ENCODE measurements around the gene TBC1D17. TPM values are rescaled to one million over a fixed set of nuclear protein-coding genes. Genes with fewer than 3 reads are reported as not detected.
A peak's percentile ranks its signal among the peaks of the same experiment; 100 is the strongest.

Gene TBC1D17
- total RNA-seq, 1 experiment from 2014 or later = 9.8 TPM

- peak; percentile 45 for DNase-seq (ENCODE audit: low read depth)
These were observed 1.6 kb upstream of the TBC1D17 start for GRCh38 chr19:49875857-49876421.

DNA sequence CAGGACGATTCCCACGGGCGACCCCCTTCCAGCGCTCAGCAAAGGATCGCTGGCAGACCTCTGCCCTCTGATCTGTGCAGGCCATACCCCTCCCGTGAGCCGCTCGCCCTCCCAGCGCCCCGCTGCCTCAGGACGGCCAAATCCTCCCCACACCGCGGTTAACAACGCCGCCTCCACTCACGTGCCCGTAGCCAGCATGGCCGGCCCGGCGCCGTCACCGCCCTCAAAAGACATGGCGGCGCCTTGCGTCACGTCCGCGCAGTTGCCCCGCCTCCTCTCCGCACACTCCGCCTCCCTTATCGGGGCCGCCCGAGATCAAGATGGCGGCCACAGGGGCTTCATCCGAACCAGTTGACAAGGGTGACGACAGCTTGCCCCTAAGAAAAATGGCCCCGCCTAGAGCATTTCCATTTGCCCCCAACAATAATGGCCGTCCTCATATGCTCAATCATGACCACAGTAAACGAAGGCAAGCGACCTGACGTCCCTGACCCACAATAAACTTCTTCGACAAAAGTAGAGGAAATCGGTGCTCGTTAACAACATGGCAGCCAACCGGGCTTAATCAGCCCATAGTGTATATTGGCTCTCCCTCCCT lies 981 bp upstream of the TBC1D17 start:
- DNase-seq (ENCODE audit: low read depth) = peak; percentile 97

DNA sequence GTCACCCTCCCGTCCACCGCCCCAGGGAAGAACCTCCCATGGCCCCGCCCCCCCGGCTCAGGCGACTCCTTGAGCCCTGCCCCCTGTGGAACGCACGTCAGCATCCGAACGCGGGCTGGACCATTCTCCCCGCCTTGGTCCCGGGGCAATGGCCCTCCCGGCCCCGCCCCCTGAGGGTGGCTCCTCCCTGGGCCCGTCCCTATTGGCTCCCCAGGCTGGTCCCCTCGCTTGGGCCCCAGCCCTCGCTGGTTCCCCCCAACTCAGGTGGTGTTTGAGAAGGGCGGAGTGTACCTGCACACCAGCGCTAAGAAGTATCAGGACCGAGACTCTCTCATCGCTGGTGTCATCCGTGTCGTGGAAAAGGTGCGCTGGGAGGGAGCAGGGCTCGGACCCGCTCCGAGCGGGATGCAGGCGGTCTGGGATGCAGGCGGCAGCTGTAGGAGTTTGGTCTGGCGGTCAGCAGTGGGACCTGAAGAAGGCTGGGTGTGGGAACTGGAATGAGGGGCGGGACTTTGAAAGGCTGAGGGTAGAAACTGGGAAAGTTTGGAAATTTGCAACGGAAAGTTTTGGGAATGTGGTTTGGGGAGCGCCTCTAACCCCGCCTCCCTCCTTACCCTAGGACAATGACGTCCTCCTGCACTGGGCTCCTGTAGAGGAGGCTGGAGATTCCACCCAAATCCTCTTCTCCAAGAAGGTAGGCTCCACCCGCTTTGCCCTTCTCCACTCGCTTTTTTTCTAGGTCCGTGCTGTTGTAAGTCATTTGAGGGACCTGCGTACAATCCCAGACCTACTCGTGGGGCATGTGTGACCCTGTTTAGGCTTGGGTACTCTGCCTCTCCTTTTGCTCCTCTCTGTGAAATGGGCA lies 609 bp downstream of the TBC1D17 start:
- DNase-seq (ENCODE audit: low read depth) = peak; percentile 92

- DNase-seq (ENCODE audit: low read depth) = no peak
These were observed 1.2 kb downstream of the TBC1D17 start for GRCh38 chr19:49878744-49879070.

DNA sequence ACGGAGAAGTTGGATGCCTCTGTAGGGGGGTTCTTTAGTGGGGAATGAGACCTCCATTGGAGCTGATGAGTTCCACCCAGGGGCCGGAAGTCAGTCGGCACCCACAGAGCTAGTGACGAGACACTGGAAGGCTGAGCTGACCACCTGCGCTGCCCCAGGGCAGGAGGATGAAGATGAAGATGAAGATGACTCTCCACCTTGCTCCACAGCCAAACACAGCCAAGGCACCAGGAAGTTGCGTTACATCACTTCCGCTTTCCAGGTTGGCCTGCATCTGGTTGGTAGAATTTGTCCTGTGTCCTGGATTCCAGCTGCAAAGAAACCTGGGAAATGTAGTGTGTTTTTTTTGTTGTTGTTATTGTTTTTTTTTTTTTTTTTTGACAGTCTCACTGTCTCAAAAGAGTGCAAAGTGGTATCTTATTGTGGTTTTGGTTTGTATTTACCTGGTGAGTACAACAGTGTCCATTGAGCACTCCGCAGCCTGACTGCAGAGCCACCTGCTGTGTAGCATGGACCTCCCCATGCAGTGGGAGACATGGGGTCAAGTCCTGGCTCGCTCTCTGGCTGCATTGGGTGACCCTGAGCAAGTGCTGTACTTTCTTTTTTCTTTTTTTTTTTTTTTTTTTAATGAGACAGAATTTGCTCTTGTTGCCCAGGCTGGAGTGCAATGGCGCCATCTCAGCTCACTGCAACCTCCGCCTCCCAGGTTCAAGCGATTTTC lies 1.9 kb downstream of the TBC1D17 start:
- no peak for DNase-seq (ENCODE audit: low read depth)

- DNase-seq (ENCODE audit: low read depth) = no peak
These were observed 2.8 kb downstream of the TBC1D17 start for GRCh38 chr19:49880162-49880869.

DNA sequence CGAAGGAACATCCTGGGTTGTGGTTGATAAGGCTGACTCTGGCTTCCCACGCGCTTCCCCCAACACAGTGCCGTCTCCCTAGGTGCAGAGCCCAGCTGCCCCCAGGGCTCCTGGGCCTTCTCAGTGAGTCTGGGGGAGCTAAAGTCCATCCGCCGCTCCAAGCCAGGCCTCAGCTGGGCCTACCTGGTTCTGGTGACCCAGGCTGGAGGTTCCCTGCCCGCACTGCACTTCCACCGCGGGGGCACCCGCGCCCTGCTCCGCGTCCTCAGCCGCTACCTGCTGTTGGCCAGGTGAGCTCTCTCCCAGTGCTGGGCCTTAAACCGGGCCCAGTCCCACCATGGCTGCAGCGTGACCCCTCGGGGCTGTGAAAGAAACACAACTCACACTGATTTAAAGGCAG lies 3.7 kb downstream of the TBC1D17 start:
- DNase-seq (ENCODE audit: low read depth) = no peak

- DNase-seq (ENCODE audit: low read depth) = no peak
These were observed 4.3 kb downstream of the TBC1D17 start for GRCh38 chr19:49881672-49882394.

- no peak for DNase-seq (ENCODE audit: low read depth)
These were observed 5.1 kb downstream of the TBC1D17 start for GRCh38 chr19:49882643-49883042.

DNA sequence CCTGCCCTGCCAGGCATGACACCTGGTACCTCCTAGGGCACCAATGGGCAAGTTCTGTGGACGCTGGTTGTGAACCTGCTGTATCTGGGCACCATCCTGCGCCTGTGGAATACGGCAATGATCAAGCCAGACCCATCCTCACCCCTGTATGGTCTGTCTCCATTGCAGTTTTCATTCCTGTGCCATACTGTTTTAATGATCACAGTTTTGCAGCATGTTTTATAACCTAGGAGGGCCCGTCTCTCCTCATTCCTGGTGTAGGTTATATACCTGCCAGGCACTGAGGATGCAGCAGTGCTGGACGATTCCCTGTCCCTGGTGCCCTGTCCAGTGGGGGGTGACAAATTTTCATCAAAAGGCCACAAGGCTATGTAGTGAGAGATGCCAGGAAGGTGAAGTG lies 5.6 kb downstream of the TBC1D17 start:
- DNase-seq (ENCODE audit: low read depth) = no peak

DNA sequence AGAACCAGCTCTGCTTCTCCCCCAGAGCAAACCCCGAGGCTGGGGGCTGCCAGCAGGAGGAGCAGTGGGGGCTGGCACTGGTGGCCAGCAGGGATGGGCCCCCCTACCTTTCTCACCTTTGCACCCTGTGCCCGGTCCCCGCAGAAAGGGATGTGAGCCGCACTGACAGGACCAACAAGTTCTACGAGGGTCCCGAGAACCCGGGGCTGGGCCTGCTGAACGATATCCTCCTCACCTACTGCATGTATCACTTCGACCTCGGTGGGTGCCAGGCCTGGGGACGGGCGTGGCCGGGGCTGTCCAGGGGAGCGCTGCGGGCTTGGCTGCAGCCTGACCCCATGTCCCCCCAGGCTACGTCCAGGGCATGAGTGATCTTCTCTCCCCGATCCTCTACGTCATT lies 6.6 kb downstream of the TBC1D17 start:
- DNase-seq (ENCODE audit: low read depth) = no peak

DNA sequence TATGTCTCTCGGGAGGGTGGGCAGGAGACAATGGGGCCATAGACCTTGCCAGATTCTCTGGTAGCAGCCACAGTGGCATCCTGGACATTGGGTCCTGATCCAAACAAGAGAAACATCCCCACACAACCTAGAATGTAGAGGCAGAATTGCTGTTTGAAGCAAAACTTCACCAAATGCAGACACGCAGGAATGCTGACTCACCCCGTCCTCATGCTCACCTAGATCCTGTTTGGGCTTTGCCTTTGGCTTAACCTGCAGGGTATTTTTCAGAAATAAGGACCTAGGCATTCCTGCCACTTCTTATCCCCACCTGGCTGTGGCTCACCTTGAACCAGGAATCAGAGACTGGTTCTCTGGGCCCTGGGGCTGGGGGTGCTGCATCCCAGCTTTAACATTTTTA lies 7.3 kb downstream of the TBC1D17 start:
- DNase-seq (ENCODE audit: low read depth) = no peak

- no peak for DNase-seq (ENCODE audit: low read depth)
These were observed 9.6 kb downstream of the TBC1D17 start for GRCh38 chr19:49887037-49887664.

GRCh38 chr19:49887665-49888509 lies 10.4 kb downstream of the TBC1D17 start:
- DNase-seq (ENCODE audit: low read depth) = no peak

DNA sequence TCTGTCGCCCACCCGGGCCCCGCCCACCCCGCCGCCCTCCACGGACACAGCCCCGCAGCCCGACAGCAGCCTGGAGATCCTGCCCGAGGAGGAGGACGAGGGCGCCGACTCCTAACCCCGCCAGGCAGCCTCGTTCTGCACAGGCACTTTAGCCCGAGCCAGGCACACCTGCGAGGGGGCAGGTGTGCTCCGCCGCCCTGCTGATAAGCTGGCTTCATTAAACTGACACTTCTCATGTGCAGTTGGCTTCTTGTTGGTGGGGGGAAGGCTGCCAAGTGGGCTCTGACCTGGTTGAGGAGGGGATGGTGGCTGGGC lies 11.0 kb downstream of the TBC1D17 start:
- no peak for DNase-seq (ENCODE audit: low read depth)

DNA sequence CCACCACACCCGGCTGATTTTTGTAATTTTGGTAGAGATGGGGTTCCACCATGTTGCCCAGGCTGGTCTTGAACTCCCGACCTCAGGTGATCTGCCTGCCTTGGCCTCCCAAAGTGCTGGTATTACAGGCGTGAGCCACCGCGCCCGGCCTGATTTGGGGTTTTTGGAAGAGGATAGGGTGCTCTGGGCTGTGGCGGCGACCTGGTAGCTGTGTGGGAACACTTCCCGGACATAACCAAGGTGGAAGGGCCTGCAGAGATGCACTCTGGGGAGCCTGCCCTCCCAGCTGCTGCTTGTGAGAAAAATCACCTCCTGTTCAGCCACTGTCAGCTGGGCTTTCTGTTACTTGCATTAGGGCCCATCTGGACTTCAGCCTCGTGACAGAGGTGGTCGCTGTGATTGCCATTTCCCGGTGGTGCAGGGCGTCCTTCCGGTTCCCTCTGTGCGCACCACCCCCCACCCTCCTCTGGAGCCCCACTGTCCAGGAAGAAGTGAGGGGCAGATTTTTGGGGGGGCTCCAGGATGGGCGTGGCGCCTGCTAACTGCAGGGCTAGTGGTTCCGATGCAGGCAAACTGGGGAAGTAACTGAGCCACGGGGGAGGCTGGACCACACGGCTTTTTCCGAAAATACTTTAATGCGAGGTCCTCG lies 11.7 kb downstream of the TBC1D17 start:
- no peak for DNase-seq (ENCODE audit: low read depth)

- DNase-seq (ENCODE audit: low read depth) = no peak
These were observed 12.3 kb downstream of the TBC1D17 start for GRCh38 chr19:49889687-49890348.
